Smooth muscle cell (in vitro differentiated cells): Measurements from ENCODE around the gene RDM1. TPM values are rescaled to one million over a fixed set of nuclear protein-coding genes. Genes with fewer than 3 reads are reported as not detected.

Experiments used
- DNase-seq: peaks from one replicate; lab custom pipeline; 2025; ENCODE audit not compliant: unreplicated experiment; lab: John Stamatoyannopoulos, UW
- H2AFZ ChIP-seq: fragments of 200-600 bp; sonication (generic); 2 replicates; pipeline ENCODE4 v1.6.0; 2016; ENCODE audit warnings: antibody characterized with exemption, low read depth, mild to moderate bottlenecking
- H3F3A ChIP-seq: fragments of 200-600 bp; sonication (generic); 2 replicates; pipeline ENCODE4 v1.6.0; 2017; ENCODE audit warnings: antibody characterized with exemption, low read depth
- H3K27ac ChIP-seq: fragments of 200-600 bp; sonication (generic); 2 replicates; pipeline ENCODE4 v1.5.1; 2016; ENCODE audit warnings: low read depth, mild to moderate bottlenecking
- H3K27me3 ChIP-seq: fragments of 200-600 bp; sonication (generic); 2 replicates; pipeline ENCODE4 v1.6.1; 2016; ENCODE audit warnings: low read depth, mild to moderate bottlenecking
- H3K36me3 ChIP-seq: fragments of 200-600 bp; sonication (generic); 2 replicates; pipeline ENCODE4 v1.5.1; 2016; ENCODE audit warnings: low read depth
- H3K4me1 ChIP-seq: fragments of 200-600 bp; sonication (generic); 2 replicates; pipeline ENCODE4 v1.5.1; 2016; ENCODE audit warnings: low read depth
- H3K4me2 ChIP-seq: fragments of 200-600 bp; sonication (generic); 2 replicates; pipeline ENCODE4 v1.6.0; 2016; ENCODE audit warnings: mild to moderate bottlenecking
- H3K4me3 ChIP-seq: fragments of 200-600 bp; sonication (generic); 2 replicates; pipeline ENCODE4 v1.5.1; 2016; ENCODE audit warnings: mild to moderate bottlenecking
- H3K79me2 ChIP-seq: fragments of 200-600 bp; sonication (generic); 2 replicates; pipeline ENCODE4 v1.6.0; 2016; ENCODE audit warnings: low read depth, mild to moderate bottlenecking
- H3K9ac ChIP-seq: fragments of 200-600 bp; sonication (generic); 2 replicates; pipeline ENCODE4 v1.6.0; 2016; ENCODE audit warnings: low read depth
- H3K9me3 ChIP-seq: fragments of 200-600 bp; sonication (generic); replicated peaks from 2 replicates; pipeline ENCODE4 v1.5.1; 2016; ENCODE audit warnings: low read depth
- H4K20me1 ChIP-seq: fragments of 200-600 bp; sonication (generic); 2 replicates; pipeline ENCODE4 v1.6.0; 2016; ENCODE audit warnings: low read depth
- WGBS: methylation state at CpG from one replicate; pipeline ENCODE4 v1.1.7; 2016; ENCODE audit warnings: low lambda C conversion rate; 5-methylcytosine and 5-hydroxymethylcytosine counted together
- polyA plus RNA-seq: library from polyadenylated mRNA; unstranded; fragments of >200 nt; fragmentation: Nextera tagmentation; extraction: Ambion mirVana; gene quantifications from 2 replicates; pipeline ENCODE4 v1.2.1, GENCODE V29; 2016
- total RNA-seq: library from RNA; depleted of rRNA; stranded (reverse); fragments of >200 nt; gene quantifications from 2 replicates; pipeline ENCODE4 v1.2.3, GENCODE V29; 2014
- TF ChIP-seq, protein P1 (sequence below): fragments of 200-600 bp; sonication (generic); IDR thresholded peaks from 2 replicates; pipeline ENCODE4 v1.5.1; 2017; ENCODE audit warnings: borderline replicate concordance, mild to moderate bottlenecking, antibody characterized with exemption; ENCODE audit not compliant: insufficient read depth, poor library complexity, severe bottlenecking

Gene RDM1
- total and polyA plus RNA-seq, 2 experiments from 2014 or later, result 0.43 TPM; not detected in 1

DNA sequence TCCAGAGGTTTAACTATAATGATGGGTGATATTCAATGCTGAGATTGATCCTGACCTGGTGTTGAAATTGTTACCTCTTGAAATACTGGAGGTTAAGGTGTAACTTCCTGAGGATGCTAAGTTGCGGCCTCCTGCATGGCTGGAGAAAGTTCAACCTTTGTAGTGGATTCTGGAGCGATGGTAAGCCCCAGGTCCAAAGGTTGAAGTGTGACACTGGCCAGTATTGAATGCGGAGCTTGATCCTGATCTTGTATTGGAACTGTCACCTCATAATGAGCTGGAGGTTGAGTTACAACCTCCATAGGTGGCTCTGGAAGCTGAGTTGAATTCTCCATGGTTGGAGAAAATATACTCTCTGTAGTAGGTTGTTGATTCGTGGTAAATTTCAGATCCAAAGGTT, 17.0 kb downstream of the RDM1 start:
- 84% methylated on average over 4 of the region's 4 CpGs for WGBS
- no peak overlapping the region for H3K27ac ChIP-seq
- no peaks in the 10 kb centered on the region for H3F3A ChIP-seq
- TF ChIP-seq, protein P1, sequence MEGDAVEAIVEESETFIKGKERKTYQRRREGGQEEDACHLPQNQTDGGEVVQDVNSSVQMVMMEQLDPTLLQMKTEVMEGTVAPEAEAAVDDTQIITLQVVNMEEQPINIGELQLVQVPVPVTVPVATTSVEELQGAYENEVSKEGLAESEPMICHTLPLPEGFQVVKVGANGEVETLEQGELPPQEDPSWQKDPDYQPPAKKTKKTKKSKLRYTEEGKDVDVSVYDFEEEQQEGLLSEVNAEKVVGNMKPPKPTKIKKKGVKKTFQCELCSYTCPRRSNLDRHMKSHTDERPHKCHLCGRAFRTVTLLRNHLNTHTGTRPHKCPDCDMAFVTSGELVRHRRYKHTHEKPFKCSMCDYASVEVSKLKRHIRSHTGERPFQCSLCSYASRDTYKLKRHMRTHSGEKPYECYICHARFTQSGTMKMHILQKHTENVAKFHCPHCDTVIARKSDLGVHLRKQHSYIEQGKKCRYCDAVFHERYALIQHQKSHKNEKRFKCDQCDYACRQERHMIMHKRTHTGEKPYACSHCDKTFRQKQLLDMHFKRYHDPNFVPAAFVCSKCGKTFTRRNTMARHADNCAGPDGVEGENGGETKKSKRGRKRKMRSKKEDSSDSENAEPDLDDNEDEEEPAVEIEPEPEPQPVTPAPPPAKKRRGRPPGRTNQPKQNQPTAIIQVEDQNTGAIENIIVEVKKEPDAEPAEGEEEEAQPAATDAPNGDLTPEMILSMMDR, result no peak
- no peak overlapping the region for H3K9ac ChIP-seq
- no peaks in the 10 kb centered on the region for H4K20me1 ChIP-seq
- no peaks in the 10 kb centered on the region for H3K27me3 ChIP-seq
- no peak overlapping the region for H3K4me3 ChIP-seq
- no peaks in the 10 kb centered on the region for H3K79me2 ChIP-seq
- H2AFZ ChIP-seq, result no peak overlapping the region
- H3K4me2 ChIP-seq, result no peak overlapping the region
- H3K4me1 ChIP-seq, result no peaks in the 10 kb centered on the region
- no peaks in the 10 kb centered on the region for H3K9me3 ChIP-seq
- no peaks in the 10 kb centered on the region for H3K36me3 ChIP-seq
- DNase-seq, result no peak

DNA sequence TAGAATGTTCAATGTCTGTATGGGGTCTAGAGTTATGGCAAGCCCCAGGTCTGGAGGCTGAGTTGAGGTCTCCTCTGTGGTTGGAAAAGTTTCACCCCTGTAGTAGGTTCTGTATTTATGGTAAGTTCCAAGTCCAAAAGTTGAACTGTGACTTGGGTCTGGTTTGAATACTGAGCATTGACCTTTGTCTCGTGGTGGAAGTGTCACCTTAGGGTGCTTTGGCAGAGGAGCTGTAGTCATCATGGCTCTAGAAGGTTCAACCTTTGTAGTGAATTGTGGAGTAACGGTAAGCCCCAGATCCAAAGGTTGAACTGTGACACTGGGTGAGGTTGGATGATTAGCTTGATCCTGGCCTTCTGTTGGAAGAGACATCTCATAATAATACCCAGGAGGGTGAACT, 17.6 kb downstream of the RDM1 start:
- Histone ChIP-seq H3K79me2 (no peaks in the 10 kb centered on the region), H4K20me1 (no peaks in the 10 kb centered on the region), H3K27me3 (no peaks in the 10 kb centered on the region), H3K27ac (no peak overlapping the region), H3F3A (no peaks in the 10 kb centered on the region), H3K4me3 (no peak overlapping the region), H3K9ac (no peak overlapping the region), H3K4me2 (no peak overlapping the region), H3K9me3 (no peaks in the 10 kb centered on the region), H2AFZ (no peak overlapping the region), H3K36me3 (no peaks in the 10 kb centered on the region), H3K4me1 (no peaks in the 10 kb centered on the region)
- 75% methylated on average over 2 of the region's 2 CpGs for WGBS
- no peak for DNase-seq
- TF ChIP-seq, protein P1, result no peak

DNA sequence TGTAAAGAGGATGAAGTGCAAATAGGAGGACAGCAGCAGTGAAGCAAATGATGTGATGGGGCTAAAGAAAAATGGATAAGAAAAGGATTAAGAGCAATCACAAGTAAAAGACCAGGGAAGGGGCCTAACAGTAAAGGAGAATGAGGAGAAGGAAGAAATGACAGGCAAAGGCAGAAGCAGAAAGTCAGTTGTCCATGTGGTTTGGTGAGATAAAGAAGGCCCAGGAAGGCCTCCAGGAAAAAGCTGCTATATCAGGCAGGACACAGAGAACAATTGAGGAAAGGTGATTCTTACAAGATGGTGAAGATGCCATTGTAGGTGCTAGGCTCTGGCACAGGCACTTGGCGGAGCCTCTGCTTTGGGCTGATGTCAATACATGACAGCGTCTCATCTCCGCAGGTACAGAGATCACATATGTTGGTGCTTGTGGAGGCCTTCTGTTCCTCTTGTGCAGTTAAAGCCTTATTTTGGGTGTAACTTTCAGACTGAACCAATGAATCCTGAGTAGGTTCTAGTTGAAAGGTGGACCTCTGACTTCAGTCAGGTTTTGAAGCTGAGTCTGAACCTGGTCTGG, 18.1 kb downstream of the RDM1 start:
- H3K9ac ChIP-seq, result no peak overlapping the region
- no peak for DNase-seq
- no peaks in the 10 kb centered on the region for H3F3A ChIP-seq
- no peak overlapping the region for H2AFZ ChIP-seq
- 92% methylated on average over 3 of the region's 3 CpGs for whole genome bisulfite sequencing
- H3K36me3 ChIP-seq, result no peaks in the 10 kb centered on the region
- no peak overlapping the region for H3K4me3 ChIP-seq
- TF ChIP-seq, protein P1, result no peak
- no peak overlapping the region for H3K27ac ChIP-seq
- H3K79me2 ChIP-seq, result no peaks in the 10 kb centered on the region
- no peak overlapping the region for H3K4me2 ChIP-seq
- no peaks in the 10 kb centered on the region for H3K27me3 ChIP-seq
- H3K9me3 ChIP-seq, result no peaks in the 10 kb centered on the region
- H3K4me1 ChIP-seq, result no peaks in the 10 kb centered on the region
- H4K20me1 ChIP-seq, result no peaks in the 10 kb centered on the region

DNA sequence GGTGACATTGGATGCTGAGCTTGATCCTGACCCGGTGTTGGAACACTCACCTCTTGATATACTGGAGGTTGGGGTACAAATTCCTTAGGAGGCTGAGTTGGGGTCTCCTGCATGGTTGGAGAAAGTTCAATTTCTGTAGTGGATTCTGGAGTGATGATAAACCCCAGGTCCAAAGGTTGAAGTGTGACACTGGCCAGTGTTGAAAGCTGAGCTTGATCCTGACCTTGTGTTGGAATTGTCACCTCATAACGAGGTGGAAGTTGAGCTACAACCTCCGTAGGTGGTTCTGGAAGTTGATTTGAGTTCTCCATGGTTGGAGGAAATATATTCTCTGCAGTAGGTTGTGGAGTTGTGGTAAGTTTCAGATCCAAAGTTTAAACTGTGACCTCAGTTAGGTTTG, 21.2 kb downstream of the RDM1 start:
- no peak overlapping the region for H3K4me2 ChIP-seq
- H4K20me1 ChIP-seq, result no peaks in the 10 kb centered on the region
- no peak overlapping the region for H2AFZ ChIP-seq
- no peak for DNase-seq
- TF ChIP-seq, protein P1, result no peak
- H3K4me3 ChIP-seq, result no peak overlapping the region
- H3F3A ChIP-seq, result no peaks in the 10 kb centered on the region
- H3K36me3 ChIP-seq, result no peaks in the 10 kb centered on the region
- H3K9me3 ChIP-seq, result no peaks in the 10 kb centered on the region
- H3K4me1 ChIP-seq, result no peaks in the 10 kb centered on the region
- no peaks in the 10 kb centered on the region for H3K79me2 ChIP-seq
- no peaks in the 10 kb centered on the region for H3K27me3 ChIP-seq
- H3K9ac ChIP-seq, result no peak overlapping the region
- WGBS, result 89% methylated on average over 3 of the region's 3 CpGs
- no peak overlapping the region for H3K27ac ChIP-seq
